ENCODE measurements around the gene ZFY. TPM values are rescaled to one million over a fixed set of nuclear protein-coding genes. Genes with fewer than 3 reads are reported as not detected.

The ZFY gene
- total and polyA plus RNA-seq, 2 experiments from 2014 or later, result not detected

GRCh38 chrY:2950655-2951054, 15.5 kb downstream of the ZFY start:
- Histone ChIP-seq H3K4me2 (no peak overlapping the region), H3K9me3 (ENCODE audit: low read depth) (no peaks in the 10 kb centered on the region), H3K4me3 (no peak overlapping the region), H3K27ac (no peak overlapping the region), H3K79me2 (no peaks in the 10 kb centered on the region), H3K36me3 (replicated peaks; ENCODE audit: insufficient read depth, low read depth) (no peaks in the 10 kb centered on the region), H3K27me3 (no peaks in the 10 kb centered on the region), H4K20me1 (ENCODE audit: insufficient read depth, poor library complexity, severe bottlenecking) (no peaks in the 10 kb centered on the region), H3K4me1 (ENCODE audit: insufficient read depth) (no peaks in the 10 kb centered on the region), H2AFZ (no peak overlapping the region), H3K9me2 (replicated peaks; ENCODE audit: insufficient read depth) (no peaks in the 10 kb centered on the region)
- DNase-seq (ENCODE audit: low spot score), result no peak
- no CpG with 5 or more reads among the region's 2 CpGs for WGBS (ENCODE audit: low lambda C conversion rate, missing lambda C conversion rate)
- TF ChIP-seq, protein P1, sequence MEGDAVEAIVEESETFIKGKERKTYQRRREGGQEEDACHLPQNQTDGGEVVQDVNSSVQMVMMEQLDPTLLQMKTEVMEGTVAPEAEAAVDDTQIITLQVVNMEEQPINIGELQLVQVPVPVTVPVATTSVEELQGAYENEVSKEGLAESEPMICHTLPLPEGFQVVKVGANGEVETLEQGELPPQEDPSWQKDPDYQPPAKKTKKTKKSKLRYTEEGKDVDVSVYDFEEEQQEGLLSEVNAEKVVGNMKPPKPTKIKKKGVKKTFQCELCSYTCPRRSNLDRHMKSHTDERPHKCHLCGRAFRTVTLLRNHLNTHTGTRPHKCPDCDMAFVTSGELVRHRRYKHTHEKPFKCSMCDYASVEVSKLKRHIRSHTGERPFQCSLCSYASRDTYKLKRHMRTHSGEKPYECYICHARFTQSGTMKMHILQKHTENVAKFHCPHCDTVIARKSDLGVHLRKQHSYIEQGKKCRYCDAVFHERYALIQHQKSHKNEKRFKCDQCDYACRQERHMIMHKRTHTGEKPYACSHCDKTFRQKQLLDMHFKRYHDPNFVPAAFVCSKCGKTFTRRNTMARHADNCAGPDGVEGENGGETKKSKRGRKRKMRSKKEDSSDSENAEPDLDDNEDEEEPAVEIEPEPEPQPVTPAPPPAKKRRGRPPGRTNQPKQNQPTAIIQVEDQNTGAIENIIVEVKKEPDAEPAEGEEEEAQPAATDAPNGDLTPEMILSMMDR (IDR thresholded peaks at IDR 0.05; ENCODE audit: poor library complexity), result no peak
- TF ChIP-seq EZH2 (IDR thresholded peaks at IDR 0.05; ENCODE audit: borderline replicate concordance) (no peak), EZH2phosphoT487 (IDR thresholded peaks at IDR 0.05; ENCODE audit: low read depth, severe bottlenecking, unreplicated experiment) (no peak)

DNA sequence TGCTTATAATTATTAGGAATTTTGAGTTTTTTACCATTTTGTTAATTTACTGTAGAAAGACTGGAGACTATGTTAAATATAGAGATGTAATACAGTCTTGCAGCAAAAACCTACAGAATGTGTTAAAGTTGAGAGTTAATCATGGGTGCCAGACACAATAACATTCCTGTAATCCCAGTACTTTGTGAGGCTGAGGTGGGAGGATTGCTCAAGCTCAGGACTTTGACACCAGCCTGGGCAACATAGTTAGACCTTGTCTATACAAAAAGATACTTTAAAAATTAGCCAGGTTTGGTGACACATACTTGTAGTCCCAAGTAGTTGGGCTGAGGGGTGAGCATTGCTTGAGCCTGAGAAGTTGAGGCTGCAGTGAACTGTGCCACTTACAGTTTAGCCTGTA, 17.7 kb downstream of the ZFY start:
- Histone ChIP-seq H3K9me3 (ENCODE audit: low read depth) (no peaks in the 10 kb centered on the region), H3K27me3 (no peaks in the 10 kb centered on the region), H3K36me3 (replicated peaks; ENCODE audit: insufficient read depth, low read depth) (no peaks in the 10 kb centered on the region), H4K20me1 (ENCODE audit: insufficient read depth, poor library complexity, severe bottlenecking) (no peaks in the 10 kb centered on the region), H3K27ac (no peak overlapping the region), H3K4me3 (no peak overlapping the region), H3K4me1 (ENCODE audit: insufficient read depth) (no peaks in the 10 kb centered on the region), H3K9me2 (replicated peaks; ENCODE audit: insufficient read depth) (no peaks in the 10 kb centered on the region), H2AFZ (no peak overlapping the region), H3K4me2 (no peak overlapping the region), H3K79me2 (no peaks in the 10 kb centered on the region)
- DNase-seq (ENCODE audit: low spot score), result no peak
- TF ChIP-seq, protein P1 (IDR thresholded peaks at IDR 0.05; ENCODE audit: poor library complexity), result no peak
- TF ChIP-seq EZH2phosphoT487 (IDR thresholded peaks at IDR 0.05; ENCODE audit: low read depth, severe bottlenecking, unreplicated experiment), result no peak
- TF ChIP-seq EZH2 (IDR thresholded peaks at IDR 0.05; ENCODE audit: borderline replicate concordance), result no peak

- Histone ChIP-seq H3K36me3 (replicated peaks; ENCODE audit: insufficient read depth, low read depth) (no peaks in the 10 kb centered on the region), H3K4me2 (no peak overlapping the region), H3K9me2 (replicated peaks; ENCODE audit: insufficient read depth) (no peaks in the 10 kb centered on the region), H3K27me3 (no peaks in the 10 kb centered on the region), H4K20me1 (ENCODE audit: insufficient read depth, poor library complexity, severe bottlenecking) (no peaks in the 10 kb centered on the region), H3K9me3 (ENCODE audit: low read depth) (no peaks in the 10 kb centered on the region), H2AFZ (no peak overlapping the region), H3K4me1 (ENCODE audit: insufficient read depth) (no peaks in the 10 kb centered on the region), H3K4me3 (no peak overlapping the region), H3K79me2 (no peaks in the 10 kb centered on the region), H3K27ac (no peak overlapping the region)
- no CpG with 5 or more reads among the region's 2 CpGs for WGBS (ENCODE audit: low lambda C conversion rate, missing lambda C conversion rate)
- no peak for DNase-seq (ENCODE audit: low spot score)
- TF ChIP-seq EZH2 (IDR thresholded peaks at IDR 0.05; ENCODE audit: borderline replicate concordance), result no peak
Measured at GRCh38 chrY:2954735-2955134, 19.6 kb downstream of the ZFY start.

- Histone ChIP-seq H3K4me3 (no peak overlapping the region), H3K27ac (no peak overlapping the region), H3K9me2 (replicated peaks; ENCODE audit: insufficient read depth) (no peaks in the 10 kb centered on the region), H3K4me1 (ENCODE audit: insufficient read depth) (no peaks in the 10 kb centered on the region), H3K79me2 (no peaks in the 10 kb centered on the region), H3K27me3 (no peaks in the 10 kb centered on the region), H2AFZ (no peak overlapping the region), H3K36me3 (replicated peaks; ENCODE audit: insufficient read depth, low read depth) (no peaks in the 10 kb centered on the region), H3K4me2 (no peak overlapping the region), H4K20me1 (ENCODE audit: insufficient read depth, poor library complexity, severe bottlenecking) (no peaks in the 10 kb centered on the region), H3K9me3 (ENCODE audit: low read depth) (no peaks in the 10 kb centered on the region)
- WGBS (ENCODE audit: low lambda C conversion rate, missing lambda C conversion rate), result no CpG with 5 or more reads among the region's 3 CpGs
- no peak for DNase-seq (ENCODE audit: low spot score)
- TF ChIP-seq EZH2phosphoT487 (IDR thresholded peaks at IDR 0.05; ENCODE audit: low read depth, severe bottlenecking, unreplicated experiment) (no peak), EZH2 (IDR thresholded peaks at IDR 0.05; ENCODE audit: borderline replicate concordance) (no peak)
- TF ChIP-seq, protein P1 (IDR thresholded peaks at IDR 0.05; ENCODE audit: poor library complexity), result no peak
Measured at GRCh38 chrY:2955561-2955960, 20.4 kb downstream of the ZFY start.
